MM.1S (cell line): ENCODE results near the gene SUN5.
"Not testable (repeated sequence)": the region's sequence is repeated elsewhere in the genome, so short reads cannot be mapped to it uniquely, and the experiment has no call there.

Source experiments
- DNase-seq: peaks from one replicate; pipeline ENCODE4 v3.0.0-alpha.2; 2015
- H2AFZ ChIP-seq: fragments of 300-600 bp; sonication (generic); 2 replicates; pipeline ENCODE4 v1.6.0; 2016; ENCODE audit warnings: antibody characterized with exemption, low read length
- H3F3A ChIP-seq: fragments of 300-600 bp; sonication (generic); 2 replicates; pipeline ENCODE4 v1.6.1; 2016; ENCODE audit warnings: mild to moderate bottlenecking, antibody characterized with exemption, low read length, moderate library complexity, mixed read lengths; ENCODE audit not compliant: insufficient read depth
- H3K27ac ChIP-seq: fragments of 300-600 bp; sonication (generic); 2 replicates; pipeline ENCODE4 v1.5.1; 2016; ENCODE audit warnings: mild to moderate bottlenecking, low read length
- H3K27me3 ChIP-seq: fragments of 300-600 bp; sonication (generic); replicated peaks from 2 replicates; pipeline ENCODE4 v1.6.0; 2016; ENCODE audit warnings: low read length; ENCODE audit not compliant: insufficient read depth
- H3K36me3 ChIP-seq: fragments of 300-600 bp; sonication (generic); replicated peaks from 2 replicates; pipeline ENCODE4 v1.6.1; 2016; ENCODE audit warnings: mild to moderate bottlenecking, low read length, mixed read lengths; ENCODE audit not compliant: insufficient read depth
- H3K4me1 ChIP-seq: fragments of 300-600 bp; sonication (generic); 2 replicates; pipeline ENCODE4 v1.6.1; 2016; ENCODE audit warnings: low read length, mixed read lengths
- H3K4me2 ChIP-seq: fragments of 300-600 bp; sonication (generic); 2 replicates; pipeline ENCODE4 v1.6.0; 2016; ENCODE audit warnings: low read depth, low read length
- H3K4me3 ChIP-seq: fragments of 300-600 bp; sonication (generic); 2 replicates; pipeline ENCODE4 v1.5.1; 2016; ENCODE audit warnings: low read length, mixed read lengths
- H3K79me2 ChIP-seq: fragments of 300-600 bp; sonication (generic); 2 replicates; pipeline ENCODE4 v1.6.1; 2016; ENCODE audit warnings: mixed run types, low read length, mixed read lengths
- H3K9ac ChIP-seq: fragments of 300-600 bp; sonication (generic); 2 replicates; pipeline ENCODE4 v1.6.1; 2016; ENCODE audit warnings: low read length, mixed read lengths
- H3K9me2 ChIP-seq: fragments of 300-600 bp; sonication (generic); replicated peaks from 2 replicates; pipeline ENCODE4 v1.6.1; 2016; ENCODE audit warnings: mild to moderate bottlenecking, low read length, mixed read lengths; ENCODE audit not compliant: insufficient read depth
- H3K9me3 ChIP-seq: fragments of 300-600 bp; sonication (generic); replicated peaks from 2 replicates; pipeline ENCODE4 v1.6.1; 2016; ENCODE audit warnings: mild to moderate bottlenecking, low read length, mixed read lengths; ENCODE audit not compliant: insufficient read depth
- H4K20me1 ChIP-seq: fragments of 300-600 bp; sonication (generic); 2 replicates; pipeline ENCODE4 v1.6.1; 2016; ENCODE audit warnings: mild to moderate bottlenecking, low read length, moderate library complexity, mixed read lengths; ENCODE audit not compliant: insufficient read depth
- EZH2 ChIP-seq: fragments of 300-600 bp; sonication (generic); optimal IDR thresholded peaks from 2 replicates; pipeline ENCODE3; 2017; ENCODE audit warnings: low read depth, mild to moderate bottlenecking, antibody characterized with exemption, low read length, mixed read lengths
- EZH2phosphoT487 ChIP-seq: fragments of 300-600 bp; sonication (generic); IDR thresholded peaks from 2 replicates; pipeline ENCODE4 v1.6.1; 2018; ENCODE audit warnings: antibody characterized with exemption, low read length
- TF ChIP-seq, protein P1 (sequence below): fragments of 300-600 bp; sonication (generic); IDR thresholded peaks from 2 replicates; pipeline ENCODE4 v1.5.1; 2016; ENCODE audit warnings: antibody characterized with exemption, low read length, mixed read lengths

The SUN5 gene

DNA sequence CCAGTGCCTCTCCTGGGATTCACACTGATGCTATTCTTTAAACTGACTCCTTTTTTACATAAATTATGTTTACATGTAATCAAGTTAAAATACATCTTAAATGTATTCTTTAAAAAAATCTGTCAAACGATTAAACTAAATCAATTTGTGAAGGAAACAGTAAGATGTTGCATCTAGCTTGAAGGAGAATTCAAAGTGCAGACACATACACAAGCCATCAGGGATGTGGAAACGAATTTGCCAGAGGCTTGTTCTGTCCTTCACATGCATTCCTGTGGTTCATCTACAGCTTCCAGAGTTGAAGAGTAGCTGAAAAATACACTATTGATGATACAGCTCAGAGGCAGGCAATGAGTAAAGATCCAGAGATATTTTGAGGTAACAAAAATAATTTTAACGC lies 42.2 kb upstream of the SUN5 start:
- H3K4me2 ChIP-seq: no peak overlapping the region
- H3K27ac ChIP-seq: no peak overlapping the region
- H4K20me1 ChIP-seq: no peaks in the 10 kb centered on the region
- H3K27me3 ChIP-seq: 0 out of 2 replicates have a peak, but pooled peaks cover 19% of the 10 kb centered on the region
- no peak for DNase-seq
- H3F3A ChIP-seq: no peaks in the 10 kb centered on the region
- no peaks in the 10 kb centered on the region for H3K79me2 ChIP-seq
- no peaks in the 10 kb centered on the region for H3K36me3 ChIP-seq
- no peaks in the 10 kb centered on the region for H3K9me2 ChIP-seq
- TF ChIP-seq EZH2phosphoT487 (no peak), EZH2 (no peak)
- TF ChIP-seq, protein P1, sequence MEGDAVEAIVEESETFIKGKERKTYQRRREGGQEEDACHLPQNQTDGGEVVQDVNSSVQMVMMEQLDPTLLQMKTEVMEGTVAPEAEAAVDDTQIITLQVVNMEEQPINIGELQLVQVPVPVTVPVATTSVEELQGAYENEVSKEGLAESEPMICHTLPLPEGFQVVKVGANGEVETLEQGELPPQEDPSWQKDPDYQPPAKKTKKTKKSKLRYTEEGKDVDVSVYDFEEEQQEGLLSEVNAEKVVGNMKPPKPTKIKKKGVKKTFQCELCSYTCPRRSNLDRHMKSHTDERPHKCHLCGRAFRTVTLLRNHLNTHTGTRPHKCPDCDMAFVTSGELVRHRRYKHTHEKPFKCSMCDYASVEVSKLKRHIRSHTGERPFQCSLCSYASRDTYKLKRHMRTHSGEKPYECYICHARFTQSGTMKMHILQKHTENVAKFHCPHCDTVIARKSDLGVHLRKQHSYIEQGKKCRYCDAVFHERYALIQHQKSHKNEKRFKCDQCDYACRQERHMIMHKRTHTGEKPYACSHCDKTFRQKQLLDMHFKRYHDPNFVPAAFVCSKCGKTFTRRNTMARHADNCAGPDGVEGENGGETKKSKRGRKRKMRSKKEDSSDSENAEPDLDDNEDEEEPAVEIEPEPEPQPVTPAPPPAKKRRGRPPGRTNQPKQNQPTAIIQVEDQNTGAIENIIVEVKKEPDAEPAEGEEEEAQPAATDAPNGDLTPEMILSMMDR: no peak
- H3K4me3 ChIP-seq: no peak overlapping the region
- no peak overlapping the region for H2AFZ ChIP-seq
- no peak overlapping the region for H3K9ac ChIP-seq
- H3K9me3 ChIP-seq: no peaks in the 10 kb centered on the region
- no peaks in the 10 kb centered on the region for H3K4me1 ChIP-seq

DNA sequence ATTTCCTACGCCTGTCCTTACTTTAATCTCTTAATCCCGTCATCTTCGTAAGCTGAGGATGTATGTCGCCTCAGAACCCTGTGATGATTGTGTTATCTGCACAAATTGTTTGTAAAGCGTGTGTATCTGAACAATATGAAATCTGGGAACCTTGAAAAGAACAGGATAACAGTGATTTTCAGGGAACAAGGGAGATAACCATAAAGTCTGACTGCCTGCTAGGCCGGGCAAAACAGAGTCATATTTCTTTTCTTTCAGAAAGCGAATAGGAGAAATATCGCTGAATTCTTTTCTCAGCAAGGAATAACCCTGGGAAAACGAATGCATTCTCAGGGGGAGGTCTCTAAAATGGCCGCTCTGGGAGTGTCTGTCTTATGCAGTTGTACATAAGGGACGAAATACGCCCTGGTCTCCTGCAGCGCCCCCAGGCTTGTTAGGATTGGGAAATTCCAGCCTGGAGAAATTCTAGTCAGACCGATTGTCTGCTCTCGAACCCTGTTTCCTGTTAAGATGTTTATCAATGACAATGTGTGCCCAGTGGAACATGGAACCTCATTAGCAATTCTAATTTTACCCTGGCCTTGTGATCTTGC lies 41.0 kb upstream of the SUN5 start:
- not testable (repeated sequence) for H3K9ac ChIP-seq, H3K4me1 ChIP-seq, H3K4me2 ChIP-seq, H3K27ac ChIP-seq, H3K9me2 ChIP-seq, H3K4me3 ChIP-seq, H4K20me1 ChIP-seq, H2AFZ ChIP-seq, H3K36me3 ChIP-seq, H3K79me2 ChIP-seq, DNase-seq, H3F3A ChIP-seq, H3K9me3 ChIP-seq
- H3K27me3 ChIP-seq: peaks cover 22% of the 10 kb centered on the region; the same call in 1 of the 2 replicates

DNA sequence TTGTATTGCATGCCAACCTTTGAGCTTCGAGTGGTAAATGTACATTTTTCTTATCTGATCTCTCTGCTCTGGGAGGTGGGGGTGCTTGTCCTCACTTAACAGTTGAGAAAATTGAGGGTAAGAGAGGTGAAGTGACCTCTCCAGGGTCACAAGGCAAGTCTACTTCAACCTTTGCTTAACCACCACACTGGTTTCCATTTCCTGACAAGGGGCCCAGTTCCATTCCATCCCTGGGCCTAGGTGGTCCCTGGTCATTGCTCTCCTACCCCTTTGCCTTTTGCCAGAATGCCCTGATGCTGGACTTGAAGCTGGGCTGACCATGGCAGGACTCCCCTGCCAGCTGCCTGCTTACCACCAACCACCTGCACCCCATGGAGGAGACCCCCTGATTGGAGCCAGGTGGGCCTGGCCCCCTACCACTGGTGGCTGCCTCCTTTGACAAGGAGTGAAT lies 39.5 kb upstream of the SUN5 start:
- H3K4me1 ChIP-seq: no peaks in the 10 kb centered on the region
- no peaks in the 10 kb centered on the region for H4K20me1 ChIP-seq
- no peak overlapping the region for H3K9ac ChIP-seq
- TF ChIP-seq EZH2phosphoT487: no peak
- TF ChIP-seq, protein P1: no peak
- TF ChIP-seq EZH2: no peak
- H3K27ac ChIP-seq: no peak overlapping the region
- no peak overlapping the region for H3K4me2 ChIP-seq
- no peak overlapping the region for H2AFZ ChIP-seq
- peaks cover 28% of the 10 kb centered on the region for H3K27me3 ChIP-seq
- H3F3A ChIP-seq: no peaks in the 10 kb centered on the region
- H3K79me2 ChIP-seq: no peaks in the 10 kb centered on the region
- no peaks in the 10 kb centered on the region for H3K36me3 ChIP-seq
- DNase-seq: no peak
- H3K4me3 ChIP-seq: no peak overlapping the region
- H3K9me3 ChIP-seq: no peaks in the 10 kb centered on the region
- H3K9me2 ChIP-seq: no peaks in the 10 kb centered on the region

GRCh38 chr20:33042983-33043730 lies 38.9 kb upstream of the SUN5 start:
- Histone ChIP-seq H3K4me3 (no peak overlapping the region), H3K27me3 (peaks cover 33% of the 10 kb centered on the region), H4K20me1 (no peaks in the 10 kb centered on the region), H2AFZ (no peak overlapping the region), H3K9me3 (no peaks in the 10 kb centered on the region), H3K36me3 (no peaks in the 10 kb centered on the region), H3K79me2 (no peaks in the 10 kb centered on the region), H3K4me2 (no peak overlapping the region), H3F3A (no peaks in the 10 kb centered on the region), H3K9ac (no peak overlapping the region), H3K27ac (no peak overlapping the region), H3K9me2 (no peaks in the 10 kb centered on the region), H3K4me1 (no peaks in the 10 kb centered on the region)
- TF ChIP-seq EZH2 (no peak), EZH2phosphoT487 (no peak)
- TF ChIP-seq, protein P1: no peak
- no peak for DNase-seq
